ENCODE measurements around the gene SRPX2.

DNA sequence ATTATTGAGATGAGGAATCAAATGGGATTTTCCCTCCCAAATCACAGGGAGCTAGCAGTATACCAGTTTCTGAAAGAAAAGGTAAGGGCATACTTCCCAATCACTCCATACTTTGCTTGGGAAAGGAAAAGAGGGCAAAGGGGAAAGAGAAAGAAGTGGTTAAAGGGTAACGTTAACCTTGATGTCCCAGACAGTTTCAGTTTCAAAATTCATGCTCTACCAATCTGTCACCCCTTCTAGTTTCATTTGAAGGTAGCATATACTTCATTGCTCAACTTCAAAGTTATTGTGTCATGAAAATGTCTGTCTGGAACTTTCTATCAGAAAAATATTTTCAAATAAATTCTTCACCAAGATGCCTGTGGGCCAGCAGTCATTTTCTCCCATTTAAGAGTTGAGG lies 43.2 kb upstream of the SRPX2 start:
- TF ChIP-seq, protein P1, sequence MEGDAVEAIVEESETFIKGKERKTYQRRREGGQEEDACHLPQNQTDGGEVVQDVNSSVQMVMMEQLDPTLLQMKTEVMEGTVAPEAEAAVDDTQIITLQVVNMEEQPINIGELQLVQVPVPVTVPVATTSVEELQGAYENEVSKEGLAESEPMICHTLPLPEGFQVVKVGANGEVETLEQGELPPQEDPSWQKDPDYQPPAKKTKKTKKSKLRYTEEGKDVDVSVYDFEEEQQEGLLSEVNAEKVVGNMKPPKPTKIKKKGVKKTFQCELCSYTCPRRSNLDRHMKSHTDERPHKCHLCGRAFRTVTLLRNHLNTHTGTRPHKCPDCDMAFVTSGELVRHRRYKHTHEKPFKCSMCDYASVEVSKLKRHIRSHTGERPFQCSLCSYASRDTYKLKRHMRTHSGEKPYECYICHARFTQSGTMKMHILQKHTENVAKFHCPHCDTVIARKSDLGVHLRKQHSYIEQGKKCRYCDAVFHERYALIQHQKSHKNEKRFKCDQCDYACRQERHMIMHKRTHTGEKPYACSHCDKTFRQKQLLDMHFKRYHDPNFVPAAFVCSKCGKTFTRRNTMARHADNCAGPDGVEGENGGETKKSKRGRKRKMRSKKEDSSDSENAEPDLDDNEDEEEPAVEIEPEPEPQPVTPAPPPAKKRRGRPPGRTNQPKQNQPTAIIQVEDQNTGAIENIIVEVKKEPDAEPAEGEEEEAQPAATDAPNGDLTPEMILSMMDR (conservative IDR thresholded peaks at IDR 0.05; ENCODE audit: low read length), result no peak
- no peak for TF ChIP-seq EZH2phosphoT487 (IDR thresholded peaks at IDR 0.05; ENCODE audit: borderline replicate concordance, low read depth, low read length)
